ENCODE measurements around the gene DLEC1. TPM values are rescaled to one million over a fixed set of nuclear protein-coding genes. Genes with fewer than 3 reads are reported as not detected.
A peak's percentile ranks its signal among the peaks of the same experiment; 100 is the strongest.

DLEC1 gene
- total and polyA plus RNA-seq, 11 donors: 0.06 to 1.3 (median 0.16) TPM; not detected in 1

DNA sequence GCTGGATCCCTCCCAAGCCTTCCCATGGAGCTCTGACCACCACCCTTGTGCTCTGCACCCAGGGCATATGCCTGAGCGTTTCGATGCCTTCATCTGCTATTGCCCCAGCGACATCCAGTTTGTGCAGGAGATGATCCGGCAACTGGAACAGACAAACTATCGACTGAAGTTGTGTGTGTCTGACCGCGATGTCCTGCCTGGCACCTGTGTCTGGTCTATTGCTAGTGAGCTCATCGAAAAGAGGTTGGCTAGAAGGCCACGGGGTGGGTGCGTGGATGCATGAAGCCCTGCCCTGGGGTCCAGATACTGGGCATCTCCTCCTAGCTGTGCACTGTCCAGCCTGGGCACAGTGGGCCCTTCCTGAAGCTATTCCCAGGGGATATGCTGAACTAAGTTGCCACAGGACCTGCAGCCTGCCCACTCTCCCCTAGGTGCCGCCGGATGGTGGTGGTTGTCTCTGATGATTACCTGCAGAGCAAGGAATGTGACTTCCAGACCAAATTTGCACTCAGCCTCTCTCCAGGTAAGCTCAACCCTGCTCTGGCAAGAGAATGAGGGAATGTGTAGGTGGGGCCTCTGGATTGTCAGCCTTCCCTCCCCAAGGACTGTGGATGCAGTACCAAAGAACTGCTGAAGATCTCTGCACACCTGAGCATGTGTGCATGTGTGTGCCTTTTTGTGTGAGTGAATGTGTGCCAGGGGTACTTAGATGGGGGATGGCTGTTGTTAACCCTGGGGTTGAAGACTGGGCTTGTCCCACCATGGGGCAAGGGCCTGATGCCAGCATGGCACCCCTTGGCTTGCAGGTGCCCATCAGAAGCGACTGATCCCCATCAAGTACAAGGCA lies 101.5 kb downstream of the DLEC1 start:
- H3K27ac ChIP-seq: no peak overlapping the region
- DNase-seq (peak in 1 of 5 donors; percentile 44), ATAC-seq (no peak)
- peaks cover 0 to 26% (median 0%) of the 10 kb centered on the region in 9 donors for H3K36me3 ChIP-seq
- no peak for TF ChIP-seq POLR2A (IDR thresholded peaks at IDR 0.05)
- WGBS, 4 donors: 96 to 100% (median 97%) methylated on average over 4 to 13 of the region's 13 CpGs
- H3K4me3 ChIP-seq: peak overlapping the region in 3 of 12 donors; percentile 86 to 99 (median 98)
- peaks cover 0 to 50% (median 20%) of the 10 kb centered on the region in 12 donors for H3K4me1 ChIP-seq
- intact Hi-C loops (cut with DNase I): loop anchor here in 1 of 10 donors (10.0 kb wide), 1 partner anchor 94 kb away; no protein-coding TSS in a partner anchor
- no peaks in the 10 kb centered on the region for H3K9me3 ChIP-seq
- no peaks in the 10 kb centered on the region for H3K27me3 ChIP-seq

DNA sequence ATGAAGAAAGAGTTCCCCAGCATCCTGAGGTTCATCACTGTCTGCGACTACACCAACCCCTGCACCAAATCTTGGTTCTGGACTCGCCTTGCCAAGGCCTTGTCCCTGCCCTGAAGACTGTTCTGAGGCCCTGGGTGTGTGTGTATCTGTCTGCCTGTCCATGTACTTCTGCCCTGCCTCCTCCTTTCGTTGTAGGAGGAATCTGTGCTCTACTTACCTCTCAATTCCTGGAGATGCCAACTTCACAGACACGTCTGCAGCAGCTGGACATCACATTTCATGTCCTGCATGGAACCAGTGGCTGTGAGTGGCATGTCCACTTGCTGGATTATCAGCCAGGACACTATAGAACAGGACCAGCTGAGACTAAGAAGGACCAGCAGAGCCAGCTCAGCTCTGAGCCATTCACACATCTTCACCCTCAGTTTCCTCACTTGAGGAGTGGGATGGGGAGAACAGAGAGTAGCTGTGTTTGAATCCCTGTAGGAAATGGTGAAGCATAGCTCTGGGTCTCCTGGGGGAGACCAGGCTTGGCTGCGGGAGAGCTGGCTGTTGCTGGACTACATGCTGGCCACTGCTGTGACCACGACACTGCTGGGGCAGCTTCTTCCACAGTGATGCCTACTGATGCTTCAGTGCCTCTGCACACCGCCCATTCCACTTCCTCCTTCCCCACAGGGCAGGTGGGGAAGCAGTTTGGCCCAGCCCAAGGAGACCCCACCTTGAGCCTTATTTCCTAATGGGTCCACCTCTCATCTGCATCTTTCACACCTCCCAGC lies 102.4 kb downstream of the DLEC1 start:
- no peak overlapping the region for H3K27ac ChIP-seq
- H3K9me3 ChIP-seq: peaks cover 0 to 6% (median 0%) of the 10 kb centered on the region in 12 donors
- TF ChIP-seq, protein P1, sequence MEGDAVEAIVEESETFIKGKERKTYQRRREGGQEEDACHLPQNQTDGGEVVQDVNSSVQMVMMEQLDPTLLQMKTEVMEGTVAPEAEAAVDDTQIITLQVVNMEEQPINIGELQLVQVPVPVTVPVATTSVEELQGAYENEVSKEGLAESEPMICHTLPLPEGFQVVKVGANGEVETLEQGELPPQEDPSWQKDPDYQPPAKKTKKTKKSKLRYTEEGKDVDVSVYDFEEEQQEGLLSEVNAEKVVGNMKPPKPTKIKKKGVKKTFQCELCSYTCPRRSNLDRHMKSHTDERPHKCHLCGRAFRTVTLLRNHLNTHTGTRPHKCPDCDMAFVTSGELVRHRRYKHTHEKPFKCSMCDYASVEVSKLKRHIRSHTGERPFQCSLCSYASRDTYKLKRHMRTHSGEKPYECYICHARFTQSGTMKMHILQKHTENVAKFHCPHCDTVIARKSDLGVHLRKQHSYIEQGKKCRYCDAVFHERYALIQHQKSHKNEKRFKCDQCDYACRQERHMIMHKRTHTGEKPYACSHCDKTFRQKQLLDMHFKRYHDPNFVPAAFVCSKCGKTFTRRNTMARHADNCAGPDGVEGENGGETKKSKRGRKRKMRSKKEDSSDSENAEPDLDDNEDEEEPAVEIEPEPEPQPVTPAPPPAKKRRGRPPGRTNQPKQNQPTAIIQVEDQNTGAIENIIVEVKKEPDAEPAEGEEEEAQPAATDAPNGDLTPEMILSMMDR (IDR thresholded peaks at IDR 0.05): no peak
- no peak for TF ChIP-seq POLR2A (IDR thresholded peaks at IDR 0.05)
- H3K36me3 ChIP-seq: peaks cover 0 to 26% (median 0%) of the 10 kb centered on the region in 9 donors
- H3K4me1 ChIP-seq: peaks cover 0 to 43% (median 15%) of the 10 kb centered on the region in 12 donors
- DNase-seq (no peak), ATAC-seq (no peak)
- intact Hi-C loops (cut with DNase I): loop anchor here in 1 of 10 donors (10.0 kb wide), 1 partner anchor 93 kb away; no protein-coding TSS in a partner anchor
- no peaks in the 10 kb centered on the region for H3K27me3 ChIP-seq
- H3K4me3 ChIP-seq: peak overlapping the region in 1 of 12 donors; percentile 98
- WGBS, 4 donors: 91 to 97% (median 95%) methylated on average over 6 to 7 of the region's 7 CpGs

DNA sequence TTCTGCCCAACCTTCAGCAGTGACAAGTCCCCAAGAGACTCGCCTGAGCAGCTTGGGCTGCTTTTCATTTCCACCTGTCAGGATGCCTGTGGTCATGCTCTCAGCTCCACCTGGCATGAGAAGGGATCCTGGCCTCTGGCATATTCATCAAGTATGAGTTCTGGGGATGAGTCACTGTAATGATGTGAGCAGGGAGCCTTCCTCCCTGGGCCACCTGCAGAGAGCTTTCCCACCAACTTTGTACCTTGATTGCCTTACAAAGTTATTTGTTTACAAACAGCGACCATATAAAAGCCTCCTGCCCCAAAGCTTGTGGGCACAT lies 102.9 kb downstream of the DLEC1 start:
- ATAC-seq: no peak
- Histone ChIP-seq H3K9me3 (peaks cover 0 to 10% (median 2%) of the 10 kb centered on the region in 12 donors), H3K27me3 (no peaks in the 10 kb centered on the region), H3K27ac (no peak overlapping the region), H3K4me3 (no peak overlapping the region), H3K36me3 (peaks cover 0 to 26% (median 0%) of the 10 kb centered on the region in 9 donors), H3K4me1 (peaks cover 0 to 43% (median 15%) of the 10 kb centered on the region in 12 donors)
- no peak for TF ChIP-seq POLR2A (IDR thresholded peaks at IDR 0.05)
- TF ChIP-seq, protein P1 (IDR thresholded peaks at IDR 0.05): no peak
- intact Hi-C loops (cut with DNase I): loop anchor here in 1 of 10 donors (10.0 kb wide), 1 partner anchor 93 kb away; no protein-coding TSS in a partner anchor
- DNase-seq: no peak
- 92 to 100% (median 95%) methylated on average over 2 of the region's 2 CpGs for WGBS, 4 donors

DNA sequence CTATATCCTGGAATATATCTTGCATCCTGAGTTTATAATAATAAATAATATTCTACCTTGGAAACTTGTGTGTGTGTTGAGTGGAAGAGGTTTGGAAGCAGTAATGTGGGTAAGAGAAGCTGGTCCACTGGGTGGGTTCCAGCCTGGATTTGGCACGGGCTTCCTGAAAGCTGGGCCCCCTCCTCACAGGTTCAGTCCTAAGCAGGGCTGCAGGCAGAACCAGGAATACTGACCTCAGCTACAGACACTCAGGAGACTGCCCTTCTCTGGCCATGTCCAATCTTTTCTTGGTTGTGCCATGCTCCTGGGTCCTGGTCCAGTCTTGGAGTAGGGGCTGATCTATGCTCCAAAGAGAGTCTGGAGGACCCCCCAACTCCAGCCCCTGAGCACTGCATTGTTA lies 104.0 kb downstream of the DLEC1 start:
- WGBS, 4 donors: 73 to 88% (median 83%) methylated on average over 1 of the region's 1 CpG
- no peak for ATAC-seq
- intact Hi-C loops (cut with DNase I): loop anchor here in 1 of 10 donors (10.0 kb wide), 1 partner anchor 92 kb away; no protein-coding TSS in a partner anchor

More for the DNA sequence above, 104.0 kb downstream of the DLEC1 start:
- Histone ChIP-seq H3K36me3 (peaks cover 0 to 26% (median 0%) of the 10 kb centered on the region in 9 donors), H3K27me3 (no peaks in the 10 kb centered on the region), H3K4me1 (peaks cover 0 to 42% (median 12%) of the 10 kb centered on the region in 12 donors), H3K27ac (peak overlapping the region in 1 of 12 donors; percentile 9), H3K9me3 (peaks cover 0 to 18% (median 5%) of the 10 kb centered on the region in 12 donors), H3K4me3 (no peak overlapping the region)
- DNase-seq: no peak
- TF ChIP-seq, protein P1 (IDR thresholded peaks at IDR 0.05): no peak
- no peak for TF ChIP-seq POLR2A (IDR thresholded peaks at IDR 0.05)
